Upper lobe of left lung (tissue), 6 donors: Measurements from ENCODE around the gene SEC11A. TPM values are rescaled to one million over a fixed set of nuclear protein-coding genes. Genes with fewer than 3 reads are reported as not detected.
"Not testable (repeated sequence)": the region's sequence is repeated elsewhere in the genome, so short reads cannot be mapped to it uniquely, and the experiment has no call there.

Source experiments
- ATAC-seq, 2 donors: fragments of 200-7000 bp; cut with Tn5 transposase; one replicate each; pipeline ENCODE4 v1.9.1; 2022; ENCODE audit warnings: mild to moderate bottlenecking in 2 of 2, moderate library complexity in 2 of 2; ENCODE audit not compliant: low FRiP score in 2 of 2
- DNase-seq, 2 donors: peaks; one replicate each; pipeline ENCODE4 v3.0.0-alpha.2; 2019 to 2020
- H3K27ac ChIP-seq, 4 donors: fragments of 200-600 bp; sonication (generic); one replicate each; pipeline ENCODE4 v1.5.1; 2016 to 2019
- H3K27me3 ChIP-seq, 4 donors: fragments of 200-600 bp; sonication (generic); one replicate each; pipeline ENCODE4 v1.5.1; 2017 to 2019
- H3K36me3 ChIP-seq, 4 donors: fragments of 200-600 bp; sonication (generic); one replicate each; pipeline ENCODE4 v1.5.1; 2016 to 2019
- H3K4me1 ChIP-seq, 4 donors: fragments of 200-600 bp; sonication (generic); one replicate each; pipeline ENCODE4 v1.5.1; 2018 to 2019
- H3K4me3 ChIP-seq, 4 donors: fragments of 200-600 bp; sonication (generic); one replicate each; pipeline ENCODE4 v1.5.1; 2017 to 2019; ENCODE audit warnings: mild to moderate bottlenecking in 2 of 4, moderate library complexity in 1 of 4
- H3K9me3 ChIP-seq, 4 donors: fragments of 200-600 bp; sonication (generic); one replicate each; pipeline ENCODE4 v1.5.1; 2018 to 2019
- CTCF ChIP-seq, 6 experiments: fragments of 450-650 bp in 4 of 6; fragments of 200-600 bp in 2 of 6; sonication (generic) in 2 of 6; IDR thresholded peaks; one replicate each; pipeline ENCODE4 v1.5.1; 2016 to 2019; ENCODE audit warnings: antibody characterized with exemption in 6 of 6
- EP300 ChIP-seq, 4 donors: sonication (generic); formaldehyde crosslinking; IDR thresholded peaks; one replicate each; pipeline ENCODE4 v1.5.1; 2017; ENCODE audit warnings: antibody characterized with exemption in 4 of 4, control low read depth in 2 of 4
- POLR2A ChIP-seq, 4 donors: fragments of 450-650 bp; IDR thresholded peaks; one replicate each; pipeline ENCODE4 v1.5.1; 2016 to 2017; ENCODE audit warnings: antibody characterized with exemption in 4 of 4, mild to moderate bottlenecking in 2 of 4
- POLR2AphosphoS5 ChIP-seq, 2 donors: sonication (generic); formaldehyde crosslinking; IDR thresholded peaks; one replicate each; pipeline ENCODE4 v1.5.1; 2017; ENCODE audit warnings: antibody characterized with exemption in 2 of 2
- WGBS, 2 donors: methylation state at CpG; one replicate each; pipeline ENCODE4 v1.1.5; 2017 to 2018; 5-methylcytosine and 5-hydroxymethylcytosine counted together
- total RNA-seq, 6 donors: library from RNA; depleted of rRNA in 4 of 6; stranded (reverse); fragments of >200 nt in 4 of 6; gene quantifications; one replicate each; pipeline versions ENCODE4 v1.1.0 to v1.2.1, GENCODE V29; 2016 to 2021
- donor health status: DM: no; HTN: no; CAD: no; lungs with moderate emphysema.
- donor health status: DM: no; HTN: yes; CAD: no; lungs with severe emphysema.

SEC11A gene
- total RNA-seq, 6 donors from 2014 or later = 38.8 to 164 (median 116) TPM

- 86 to 92% methylated on average over 2 of the region's 2 CpGs for WGBS, 2 donors
- H3K9me3 ChIP-seq = no peaks in the 10 kb centered on the region
- H3K36me3 ChIP-seq = no peaks in the 10 kb centered on the region
- H3K4me1 ChIP-seq = peaks cover 0 to 5% (median 3%) of the 10 kb centered on the region in 4 donors
- H3K27ac ChIP-seq = no peak overlapping the region
- no peak overlapping the region for H3K4me3 ChIP-seq
- ATAC-seq (no peak), DNase-seq (no peak)
- no peaks in the 10 kb centered on the region for H3K27me3 ChIP-seq
- TF ChIP-seq POLR2A (IDR thresholded peaks at IDR 0.05) (no peak), CTCF (IDR thresholded peaks at IDR 0.05) (no peak)
These were observed 25.2 kb upstream of the SEC11A start for GRCh38 chr15:84741121-84741520.

DNA sequence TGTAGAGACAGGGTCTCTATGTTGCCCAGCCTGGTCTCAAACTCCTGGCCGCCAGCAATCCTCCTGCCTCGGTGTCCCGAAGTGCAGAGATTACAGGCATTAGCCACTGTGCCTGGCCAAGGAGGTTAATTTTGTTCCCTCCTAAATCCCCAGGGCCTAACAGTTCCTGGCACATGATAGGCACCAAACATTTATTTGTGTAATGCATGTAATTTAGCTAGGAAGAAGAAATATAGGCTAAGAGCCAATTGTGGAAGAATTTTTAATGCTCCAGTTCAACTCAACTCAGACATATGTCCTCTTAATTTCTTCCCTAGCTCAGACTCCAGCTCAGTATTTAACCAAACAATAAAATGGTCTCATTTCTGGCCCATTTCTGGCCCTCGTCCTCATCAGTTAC lies 24.8 kb upstream of the SEC11A start:
- DNase-seq (no peak), ATAC-seq (no peak)
- 95 to 96% methylated on average over 4 of the region's 4 CpGs for WGBS, 2 donors
- Histone ChIP-seq H3K4me3 (no peak overlapping the region), H3K9me3 (no peaks in the 10 kb centered on the region), H3K27me3 (no peaks in the 10 kb centered on the region), H3K4me1 (peaks cover 0 to 5% (median under 1%) of the 10 kb centered on the region in 4 donors), H3K36me3 (no peaks in the 10 kb centered on the region), H3K27ac (no peak overlapping the region)
- TF ChIP-seq POLR2A (IDR thresholded peaks at IDR 0.05) (no peak), POLR2AphosphoS5 (IDR thresholded peaks at IDR 0.05) (no peak), EP300 (IDR thresholded peaks at IDR 0.05) (no peak)

- ATAC-seq = no peak
- H3K4me1 ChIP-seq = peaks cover 8 to 19% (median 11%) of the 10 kb centered on the region in 4 donors
- TF ChIP-seq POLR2A (IDR thresholded peaks at IDR 0.05) (no peak), CTCF (IDR thresholded peaks at IDR 0.05) (no peak), POLR2AphosphoS5 (IDR thresholded peaks at IDR 0.05) (no peak), EP300 (IDR thresholded peaks at IDR 0.05) (no peak)
- H3K27me3 ChIP-seq = no peaks in the 10 kb centered on the region
- H3K4me3 ChIP-seq = no peak overlapping the region
- 72 to 81% methylated on average over 2 of the region's 2 CpGs for WGBS, 2 donors
- no peak overlapping the region for H3K27ac ChIP-seq
- no peaks in the 10 kb centered on the region for H3K9me3 ChIP-seq
- no peaks in the 10 kb centered on the region for H3K36me3 ChIP-seq
- DNase-seq = no peak
These were observed 21.1 kb upstream of the SEC11A start for GRCh38 chr15:84737005-84737404.

DNA sequence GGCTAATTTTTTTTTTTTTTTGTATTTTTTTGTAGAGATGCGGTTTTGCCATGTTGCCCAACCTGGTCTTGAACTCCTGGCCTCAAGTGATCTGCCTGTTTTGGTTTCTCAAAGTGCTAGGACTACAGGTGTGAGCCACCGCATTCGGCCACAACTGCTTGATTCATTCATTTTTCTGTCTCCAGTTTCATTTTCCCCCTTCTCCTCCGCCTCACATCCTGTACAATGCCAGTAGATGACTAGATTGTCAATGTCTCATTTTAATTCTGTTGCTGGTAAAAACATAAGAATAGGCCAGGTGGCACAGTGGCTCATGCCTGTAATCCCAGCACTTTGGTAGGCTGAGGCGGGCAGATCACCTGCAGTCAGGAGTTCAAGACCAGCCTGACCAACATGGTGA lies 20.4 kb upstream of the SEC11A start:
- ATAC-seq (no peak), DNase-seq (no peak)
- Histone ChIP-seq H3K27me3 (no peaks in the 10 kb centered on the region), H3K36me3 (no peaks in the 10 kb centered on the region), H3K4me1 (peaks cover 8 to 19% (median 11%) of the 10 kb centered on the region in 4 donors), H3K4me3 (no peak overlapping the region), H3K27ac (peak overlapping the region in 1 of 4 donors; percentile 77), H3K9me3 (no peaks in the 10 kb centered on the region)
- WGBS, 2 donors = 91 to 97% methylated on average over 5 of the region's 5 CpGs
- TF ChIP-seq POLR2A (IDR thresholded peaks at IDR 0.05) = no peak
- no peak for TF ChIP-seq POLR2AphosphoS5 (IDR thresholded peaks at IDR 0.05)
- no peak for TF ChIP-seq EP300 (IDR thresholded peaks at IDR 0.05)
- TF ChIP-seq CTCF (IDR thresholded peaks at IDR 0.05) = no peak

GRCh38 chr15:84735480-84736061 lies 19.6 kb upstream of the SEC11A start:
- not testable (repeated sequence) for H3K36me3 ChIP-seq, H3K27me3 ChIP-seq, H3K9me3 ChIP-seq
- Histone ChIP-seq H3K4me1 (peaks cover 8 to 19% (median 11%) of the 10 kb centered on the region in 4 donors), H3K4me3 (peak overlapping the region in 3 of 4 donors; percentile 1 to 36 (median 26)), H3K27ac (peak overlapping the region; percentile 71 to 84 (median 79))
- ATAC-seq = peak; percentile 49 to 67
- 66 to 73% methylated on average over 9 of the region's 9 CpGs for WGBS, 2 donors
- peak in 1 of 2 donors; percentile 34 for DNase-seq
- peak in 1 of 6 experiments; percentile 17 for TF ChIP-seq CTCF (IDR thresholded peaks at IDR 0.05)
